ENCODE measurements around the gene SCAF4. TPM values are rescaled to one million over a fixed set of nuclear protein-coding genes. Genes with fewer than 3 reads are reported as not detected.

SCAF4 gene
- total RNA-seq, 1 donor from 2014 or later = 49.7 TPM

- peaks cover 14% of the 10 kb centered on the region for H3K4me1 Mint-ChIP-seq (ENCODE audit: unreplicated experiment)
- H3K27me3 Mint-ChIP-seq (ENCODE audit: unreplicated experiment) = no peaks in the 10 kb centered on the region
- DNase-seq (ENCODE audit: low spot score) = no peak
- H3K4me3 Mint-ChIP-seq (ENCODE audit: unreplicated experiment) = no peak overlapping the region
- no peaks in the 10 kb centered on the region for H3K9me3 Mint-ChIP-seq (ENCODE audit: unreplicated experiment)
- H3K27ac Mint-ChIP-seq (ENCODE audit: unreplicated experiment) = no peak overlapping the region
- TF ChIP-seq CTCF (IDR thresholded peaks at IDR 0.05; ENCODE audit: unreplicated experiment) = no peak
- no peaks in the 10 kb centered on the region for H3K36me3 Mint-ChIP-seq (ENCODE audit: low read depth, unreplicated experiment)
Measured at GRCh38 chr21:31708541-31708940, 23.4 kb downstream of the SCAF4 start.

GRCh38 chr21:31707499-31707898 is 24.4 kb downstream of the SCAF4 start:
- Mint-ChIP-seq H3K27me3 (ENCODE audit: unreplicated experiment) (no peaks in the 10 kb centered on the region), H3K4me3 (ENCODE audit: unreplicated experiment) (no peak overlapping the region), H3K4me1 (ENCODE audit: unreplicated experiment) (peaks cover 14% of the 10 kb centered on the region), H3K27ac (ENCODE audit: unreplicated experiment) (no peak overlapping the region), H3K36me3 (ENCODE audit: low read depth, unreplicated experiment) (no peaks in the 10 kb centered on the region), H3K9me3 (ENCODE audit: unreplicated experiment) (no peaks in the 10 kb centered on the region)
- DNase-seq (ENCODE audit: low spot score) = no peak
- no peak for TF ChIP-seq CTCF (IDR thresholded peaks at IDR 0.05; ENCODE audit: unreplicated experiment)

- H3K27me3 Mint-ChIP-seq (ENCODE audit: unreplicated experiment) = no peaks in the 10 kb centered on the region
- peak overlapping the region; percentile 17 for H3K27ac Mint-ChIP-seq (ENCODE audit: unreplicated experiment)
- H3K36me3 Mint-ChIP-seq (ENCODE audit: low read depth, unreplicated experiment) = no peaks in the 10 kb centered on the region
- H3K4me3 Mint-ChIP-seq (ENCODE audit: unreplicated experiment) = no peak overlapping the region
- no peaks in the 10 kb centered on the region for H3K9me3 Mint-ChIP-seq (ENCODE audit: unreplicated experiment)
- DNase-seq (ENCODE audit: low spot score) = no peak
- H3K4me1 Mint-ChIP-seq (ENCODE audit: unreplicated experiment) = peaks cover 14% of the 10 kb centered on the region
- no peak for TF ChIP-seq CTCF (IDR thresholded peaks at IDR 0.05; ENCODE audit: unreplicated experiment)
Measured at GRCh38 chr21:31706562-31706961, 25.4 kb downstream of the SCAF4 start.

- Mint-ChIP-seq H3K36me3 (ENCODE audit: low read depth, unreplicated experiment) (peaks cover 10% of the 10 kb centered on the region), H3K4me3 (ENCODE audit: unreplicated experiment) (no peak overlapping the region), H3K27ac (ENCODE audit: unreplicated experiment) (no peak overlapping the region), H3K4me1 (ENCODE audit: unreplicated experiment) (no peaks in the 10 kb centered on the region), H3K9me3 (ENCODE audit: unreplicated experiment) (no peaks in the 10 kb centered on the region), H3K27me3 (ENCODE audit: unreplicated experiment) (no peaks in the 10 kb centered on the region)
- no peak for DNase-seq (ENCODE audit: low spot score)
- no peak for TF ChIP-seq CTCF (IDR thresholded peaks at IDR 0.05; ENCODE audit: unreplicated experiment)
Measured at GRCh38 chr21:31700040-31700439, 31.9 kb downstream of the SCAF4 start.

GRCh38 chr21:31698461-31698860 is 33.5 kb downstream of the SCAF4 start:
- Mint-ChIP-seq H3K4me3 (ENCODE audit: unreplicated experiment) (no peak overlapping the region), H3K9me3 (ENCODE audit: unreplicated experiment) (no peaks in the 10 kb centered on the region), H3K27me3 (ENCODE audit: unreplicated experiment) (no peaks in the 10 kb centered on the region), H3K27ac (ENCODE audit: unreplicated experiment) (no peak overlapping the region), H3K36me3 (ENCODE audit: low read depth, unreplicated experiment) (peaks cover 14% of the 10 kb centered on the region), H3K4me1 (ENCODE audit: unreplicated experiment) (no peaks in the 10 kb centered on the region)
- no peak for DNase-seq (ENCODE audit: low spot score)
- TF ChIP-seq CTCF (IDR thresholded peaks at IDR 0.05; ENCODE audit: unreplicated experiment) = no peak

All from endothelial cell (in vitro differentiated cells).